SJSA1 (cell line): ENCODE results near the gene RMDN2. TPM values are rescaled to one million over a fixed set of nuclear protein-coding genes. Genes with fewer than 3 reads are reported as not detected.
"Not testable (repeated sequence)": the region's sequence is repeated elsewhere in the genome, so short reads cannot be mapped to it uniquely, and the experiment has no call there.

Experiments used
- DNase-seq, 2 experiments: peaks; one replicate each; pipeline ENCODE4 v3.0.0-alpha.2; 2015 to 2020; ENCODE audit warnings: low spot score in 2 of 2, low read depth in 1 of 2
- H3K27ac ChIP-seq: fragments of 250-450 bp; sonication (Bioruptor Pico); 2 replicates; pipeline ENCODE4 v1.5.1; 2020; ENCODE audit warnings: mild to moderate bottlenecking, moderate library complexity
- H3K27me3 ChIP-seq: fragments of 250-450 bp; sonication (Bioruptor Pico); replicated peaks from 2 replicates; pipeline ENCODE4 v1.5.1; 2020; ENCODE audit warnings: mild to moderate bottlenecking, moderate library complexity
- H3K36me3 ChIP-seq: fragments of 250-450 bp; sonication (Bioruptor Pico); 2 replicates; pipeline ENCODE4 v1.5.1; 2020; ENCODE audit warnings: mild to moderate bottlenecking
- H3K4me1 ChIP-seq: fragments of 250-450 bp; sonication (Bioruptor Pico); replicated peaks from 2 replicates; pipeline ENCODE4 v1.6.1; 2021; ENCODE audit warnings: mild to moderate bottlenecking
- H3K4me3 ChIP-seq: fragments of 250-450 bp; sonication (Bioruptor Pico); 2 replicates; pipeline ENCODE4 v1.5.1; 2020; ENCODE audit warnings: mild to moderate bottlenecking
- H3K9me3 ChIP-seq: fragments of 250-450 bp; sonication (Bioruptor Pico); replicated peaks from 2 replicates; pipeline ENCODE4 v1.5.1; 2020; ENCODE audit warnings: mild to moderate bottlenecking
- total RNA-seq: library from RNA; depleted of rRNA; stranded (reverse); fragments of >200 nt; shearing (Covaris generic); gene quantifications from 2 replicates; pipeline ENCODE4 v1.2.3, GENCODE V29; 2014

RMDN2 gene
- total RNA-seq, 1 experiment from 2014 or later: 20.8 TPM

GRCh38 chr2:37926635-37927034, 1.5 kb downstream of the RMDN2 start:
- H3K4me1 ChIP-seq: peaks cover 11% of the 10 kb centered on the region
- no peaks in the 10 kb centered on the region for H3K9me3 ChIP-seq
- no peak overlapping the region for H3K4me3 ChIP-seq
- H3K27me3 ChIP-seq: no peaks in the 10 kb centered on the region
- H3K36me3 ChIP-seq: peaks cover 3% of the 10 kb centered on the region; the same call in 1 of the 2 replicates
- DNase-seq: no peak
- no peak overlapping the region for H3K27ac ChIP-seq

- Histone ChIP-seq H3K27ac (no peak overlapping the region), H3K4me1 (peaks cover 8% of the 10 kb centered on the region), H3K36me3 (peaks cover 3% of the 10 kb centered on the region; the same call in 1 of the 2 replicates), H3K27me3 (no peaks in the 10 kb centered on the region), H3K4me3 (no peak overlapping the region), H3K9me3 (no peaks in the 10 kb centered on the region)
- DNase-seq: no peak
Observed at GRCh38 chr2:37928377-37928776, 3.3 kb downstream of the RMDN2 start.

- not testable (repeated sequence) for H3K36me3 ChIP-seq, H3K4me1 ChIP-seq, H3K4me3 ChIP-seq, DNase-seq, H3K9me3 ChIP-seq, H3K27ac ChIP-seq, H3K27me3 ChIP-seq
Observed at GRCh38 chr2:37930392-37930791, 5.3 kb downstream of the RMDN2 start.

GRCh38 chr2:37932873-37933272, 7.8 kb downstream of the RMDN2 start:
- not testable (repeated sequence) for H3K27ac ChIP-seq, H3K9me3 ChIP-seq, H3K36me3 ChIP-seq, H3K4me3 ChIP-seq, H3K4me1 ChIP-seq, H3K27me3 ChIP-seq, DNase-seq

- Histone ChIP-seq H3K9me3 (no peaks in the 10 kb centered on the region), H3K27ac (0 out of 2 replicates have a peak overlapping the region, but pooled peaks have one; percentile 5), H3K36me3 (0 out of 2 replicates have a peak, but pooled peaks cover 3% of the 10 kb centered on the region), H3K4me3 (peak overlapping the region; percentile 1; the same call in 1 of the 2 replicates), H3K4me1 (peaks cover 12% of the 10 kb centered on the region), H3K27me3 (no peaks in the 10 kb centered on the region)
- DNase-seq: no peak
Observed at GRCh38 chr2:37934591-37935513, 9.8 kb downstream of the RMDN2 start.

- H3K27me3 ChIP-seq, H3K36me3 ChIP-seq, DNase-seq, H3K27ac ChIP-seq, H3K9me3 ChIP-seq, H3K4me3 ChIP-seq: not testable (repeated sequence)
- peaks cover 12% of the 10 kb centered on the region for H3K4me1 ChIP-seq
Observed at GRCh38 chr2:37937568-37937967, 12.5 kb downstream of the RMDN2 start.

GRCh38 chr2:37941267-37941666, 16.2 kb downstream of the RMDN2 start:
- not testable (repeated sequence) for H3K9me3 ChIP-seq, DNase-seq, H3K27me3 ChIP-seq, H3K27ac ChIP-seq, H3K4me3 ChIP-seq, H3K36me3 ChIP-seq
- peaks cover 12% of the 10 kb centered on the region for H3K4me1 ChIP-seq

- no peak for DNase-seq
- H3K9me3 ChIP-seq: 0 out of 2 replicates have a peak, but pooled peaks cover 2% of the 10 kb centered on the region
- H3K27me3 ChIP-seq: no peaks in the 10 kb centered on the region
- no peak overlapping the region for H3K4me3 ChIP-seq
- H3K27ac ChIP-seq: no peak overlapping the region
- no peaks in the 10 kb centered on the region for H3K4me1 ChIP-seq
- H3K36me3 ChIP-seq: no peaks in the 10 kb centered on the region
Observed at GRCh38 chr2:37944268-37944667, 19.2 kb downstream of the RMDN2 start.

GRCh38 chr2:37947306-37947705, 22.2 kb downstream of the RMDN2 start:
- Histone ChIP-seq H3K4me3 (no peak overlapping the region), H3K9me3 (no peaks in the 10 kb centered on the region), H3K4me1 (no peaks in the 10 kb centered on the region), H3K27me3 (no peaks in the 10 kb centered on the region), H3K27ac (no peak overlapping the region), H3K36me3 (no peaks in the 10 kb centered on the region)
- DNase-seq: no peak

- H3K36me3 ChIP-seq, H3K4me3 ChIP-seq, DNase-seq, H3K9me3 ChIP-seq, H3K27ac ChIP-seq, H3K4me1 ChIP-seq, H3K27me3 ChIP-seq: not testable (repeated sequence)
Observed at GRCh38 chr2:37962018-37962739, 37.1 kb downstream of the RMDN2 start.

- H3K9me3 ChIP-seq, H3K4me1 ChIP-seq, H3K27me3 ChIP-seq, DNase-seq, H3K36me3 ChIP-seq, H3K27ac ChIP-seq, H3K4me3 ChIP-seq: not testable (repeated sequence)
Observed at GRCh38 chr2:37962740-37963121, 37.6 kb downstream of the RMDN2 start.

- not testable (repeated sequence) for H3K9me3 ChIP-seq, H3K4me3 ChIP-seq, H3K27ac ChIP-seq, DNase-seq, H3K36me3 ChIP-seq, H3K27me3 ChIP-seq, H3K4me1 ChIP-seq
Observed at GRCh38 chr2:37963901-37964300, 38.8 kb downstream of the RMDN2 start.

- H3K9me3 ChIP-seq: no peaks in the 10 kb centered on the region
- H3K4me1 ChIP-seq: peaks cover 6% of the 10 kb centered on the region; the same call in 1 of the 2 replicates
- no peak for DNase-seq
- no peak overlapping the region for H3K27ac ChIP-seq
- H3K27me3 ChIP-seq: no peaks in the 10 kb centered on the region
- no peaks in the 10 kb centered on the region for H3K36me3 ChIP-seq
- no peak overlapping the region for H3K4me3 ChIP-seq
Observed at GRCh38 chr2:37966326-37966725, 41.2 kb downstream of the RMDN2 start.

GRCh38 chr2:37969731-37970130, 44.6 kb downstream of the RMDN2 start:
- Histone ChIP-seq H3K27me3 (no peaks in the 10 kb centered on the region), H3K4me3 (no peak overlapping the region), H3K27ac (no peak overlapping the region), H3K9me3 (no peaks in the 10 kb centered on the region), H3K4me1 (no peaks in the 10 kb centered on the region), H3K36me3 (no peaks in the 10 kb centered on the region)
- no peak for DNase-seq
